Bronchial epithelial cell (primary cell): ENCODE results near the gene DNAH14. TPM values are rescaled to one million over a fixed set of nuclear protein-coding genes. Genes with fewer than 3 reads are reported as not detected.
"Not testable (repeated sequence)": the region's sequence is repeated elsewhere in the genome, so short reads cannot be mapped to it uniquely, and the experiment has no call there.

Experiments
- DNase-seq: peaks from one replicate; pipeline ENCODE4 v3.0.0-alpha.2; 2010; ENCODE audit warnings: low read depth
- FAIRE-seq: peaks from 2 replicates; lab custom pipeline; 2011; peaks lifted over from hg19 to GRCh38; lab: Jason Lieb, UNC
- H3K27me3 ChIP-seq: 2 replicates; pipeline ENCODE4 v1.5.1; 2011; ENCODE audit warnings: low read length; ENCODE audit not compliant: control insufficient read depth, insufficient read depth
- H3K36me3 ChIP-seq: 2 replicates; pipeline ENCODE4 v1.5.1; 2011; ENCODE audit warnings: low read length; ENCODE audit not compliant: control insufficient read depth, insufficient read depth
- H3K4me3 ChIP-seq: 2 replicates; pipeline ENCODE4 v1.5.1; 2011; ENCODE audit warnings: mild to moderate bottlenecking, low read depth, low read length, control low read depth
- CTCF ChIP-seq: IDR thresholded peaks from 2 replicates; pipeline ENCODE4 v1.5.1; 2011; ENCODE audit warnings: mild to moderate bottlenecking, moderate library complexity, low read length, control low read depth, inconsistent platforms; ENCODE audit not compliant: insufficient read depth, severe bottlenecking
- total RNA-seq: library from RNA; depleted of rRNA; stranded (reverse); fragments of >200 nt; gene quantifications from 2 replicates; pipeline ENCODE4 v1.2.1, GENCODE V29; 2014

DNAH14 gene
- total RNA-seq, 1 donor from 2014 or later: 10.5 TPM

GRCh38 chr1:224884361-224884801 is 45.1 kb upstream of the DNAH14 start:
- FAIRE-seq (no peak), DNase-seq (no peak)
- Histone ChIP-seq H3K27me3 (no peaks in the 10 kb centered on the region), H3K36me3 (no peaks in the 10 kb centered on the region), H3K4me3 (no peak overlapping the region)
- TF ChIP-seq CTCF: no peak

GRCh38 chr1:224885376-224885775 is 44.1 kb upstream of the DNAH14 start:
- not testable (repeated sequence) for FAIRE-seq

GRCh38 chr1:224894915-224895314 is 34.6 kb upstream of the DNAH14 start:
- H3K27me3 ChIP-seq: no peaks in the 10 kb centered on the region
- peak; percentile 10 for DNase-seq
- no peak for FAIRE-seq
- peak; percentile 16 for TF ChIP-seq CTCF
- H3K4me3 ChIP-seq: no peak overlapping the region
- no peaks in the 10 kb centered on the region for H3K36me3 ChIP-seq

More at GRCh38 chr1:224885376-224885775, 44.1 kb upstream of the DNAH14 start:
- not testable (repeated sequence) for DNase-seq, H3K36me3 ChIP-seq, H3K4me3 ChIP-seq, H3K27me3 ChIP-seq

- Histone ChIP-seq H3K4me3 (no peak overlapping the region), H3K36me3 (no peaks in the 10 kb centered on the region), H3K27me3 (no peaks in the 10 kb centered on the region)
- DNase-seq: no peak
- FAIRE-seq: no peak
- no peak for TF ChIP-seq CTCF
Observed at GRCh38 chr1:224896130-224896781, 33.2 kb upstream of the DNAH14 start.

DNA sequence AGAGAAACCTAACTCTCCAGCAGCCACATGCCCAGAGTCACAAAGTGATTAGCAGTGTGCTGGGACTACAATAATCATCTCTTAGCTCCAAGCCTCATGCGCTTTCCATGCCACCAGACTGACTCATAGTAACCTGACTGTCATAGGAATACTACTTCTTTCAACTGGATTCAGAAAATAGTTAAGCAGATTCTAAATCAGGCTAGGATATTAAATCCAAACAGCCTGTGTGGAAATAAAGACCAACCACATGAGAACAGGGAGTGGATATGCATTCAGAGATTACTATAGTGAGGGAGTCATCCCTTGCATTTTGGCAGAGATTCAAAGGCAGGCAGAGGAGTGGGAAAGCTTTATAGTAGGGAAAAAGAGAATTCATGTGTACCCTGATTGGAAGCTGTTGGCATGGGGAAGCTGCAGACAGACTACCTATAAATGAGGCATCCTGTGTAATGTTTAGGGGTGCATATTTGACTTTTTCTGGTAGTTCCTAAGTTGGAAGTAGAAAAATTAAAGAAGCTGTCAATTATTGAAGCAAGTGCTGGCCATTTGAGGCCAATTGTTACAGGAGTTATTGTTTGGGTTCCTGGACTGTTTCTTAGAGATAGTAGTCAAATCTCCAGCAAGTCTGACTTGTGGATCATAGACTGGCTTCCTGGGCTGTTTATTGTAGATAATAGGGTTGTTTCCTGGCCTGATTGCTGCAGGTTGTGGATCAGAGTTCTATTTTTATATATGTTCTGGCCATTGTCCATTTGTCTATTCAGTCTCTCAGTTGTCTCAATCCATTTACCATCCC is 31.7 kb upstream of the DNAH14 start:
- H3K4me3 ChIP-seq: no peak overlapping the region
- DNase-seq (no peak), FAIRE-seq (no peak)
- no peaks in the 10 kb centered on the region for H3K36me3 ChIP-seq
- H3K27me3 ChIP-seq: peaks cover 2% of the 10 kb centered on the region
- TF ChIP-seq CTCF: no peak

- Histone ChIP-seq H3K27me3 (peaks cover 2% of the 10 kb centered on the region), H3K4me3 (no peak overlapping the region), H3K36me3 (no peaks in the 10 kb centered on the region)
- DNase-seq (no peak), FAIRE-seq (no peak)
- no peak for TF ChIP-seq CTCF
Observed at GRCh38 chr1:224898937-224899336, 30.5 kb upstream of the DNAH14 start.
